GM21423 (cell line): ENCODE data around the gene GPC5.
"Not testable (repeated sequence)": the region's sequence is repeated elsewhere in the genome, so short reads cannot be mapped to it uniquely, and the experiment has no call there.

Experiments
- ATAC-seq: cut with Tn5 transposase; IDR thresholded peaks from one replicate; pipeline ENCODE4 v1.9.1; 2021; ENCODE audit warnings: mild to moderate bottlenecking, moderate library complexity; ENCODE audit not compliant: unreplicated experiment

Gene GPC5

GRCh38 chr13:91644806-91645205 lies 246.4 kb downstream of the GPC5 start:
- ATAC-seq, result no peak

- no peak for ATAC-seq
These were observed 249.1 kb downstream of the GPC5 start for GRCh38 chr13:91647361-91647990.

GRCh38 chr13:91648012-91648411 lies 249.6 kb downstream of the GPC5 start:
- ATAC-seq, result no peak

- ATAC-seq, result no peak
These were observed 251.0 kb downstream of the GPC5 start for GRCh38 chr13:91649456-91649855.

- ATAC-seq, result no peak
These were observed 254.2 kb downstream of the GPC5 start for GRCh38 chr13:91652404-91653301.

GRCh38 chr13:91655731-91656130 lies 257.3 kb downstream of the GPC5 start:
- no peak for ATAC-seq

GRCh38 chr13:91657283-91657682 lies 258.9 kb downstream of the GPC5 start:
- no peak for ATAC-seq

- peak; percentile 31 for ATAC-seq
These were observed 261.0 kb downstream of the GPC5 start for GRCh38 chr13:91659256-91660075.

- ATAC-seq, result peak; percentile 29
These were observed 261.6 kb downstream of the GPC5 start for GRCh38 chr13:91660076-91660415.

GRCh38 chr13:91661692-91662490 lies 263.5 kb downstream of the GPC5 start:
- peak; percentile 54 for ATAC-seq

- ATAC-seq, result no peak
These were observed 265.6 kb downstream of the GPC5 start for GRCh38 chr13:91664039-91664438.

GRCh38 chr13:91667486-91667885 lies 269.1 kb downstream of the GPC5 start:
- ATAC-seq, result no peak

GRCh38 chr13:91668866-91669495 lies 270.6 kb downstream of the GPC5 start:
- ATAC-seq, result no peak

GRCh38 chr13:91674347-91674746 lies 275.9 kb downstream of the GPC5 start:
- ATAC-seq, result not testable (repeated sequence)

- no peak for ATAC-seq
These were observed 286.3 kb downstream of the GPC5 start for GRCh38 chr13:91684746-91685145.

- ATAC-seq, result no peak
These were observed 292.5 kb downstream of the GPC5 start for GRCh38 chr13:91690944-91691343.

GRCh38 chr13:91693466-91693865 lies 295.0 kb downstream of the GPC5 start:
- no peak for ATAC-seq

GRCh38 chr13:91698308-91698707 lies 299.9 kb downstream of the GPC5 start:
- no peak for ATAC-seq

GRCh38 chr13:91698767-91699166 lies 300.3 kb downstream of the GPC5 start:
- ATAC-seq, result no peak

GRCh38 chr13:91699863-91700262 lies 301.4 kb downstream of the GPC5 start:
- no peak for ATAC-seq
